Cerebellar nuclear complex (tissue), 1 donor: Measurements from ENCODE around the gene SLC6A5.

Experiments
- DNase-seq, 2 experiments: peaks; one replicate each; lab custom pipeline; 2025; lab: John Stamatoyannopoulos, UW

The SLC6A5 gene

GRCh38 chr11:20668844-20669819, 69.7 kb downstream of the SLC6A5 start, which contains the start of gene NELL1:
TSS of gene NELL1 (plus strand) at chr11:20669586.
- DNase-seq = no peak

- no peak for DNase-seq
These were observed 70.6 kb downstream of the SLC6A5 start for GRCh38 chr11:20669820-20670684.

GRCh38 chr11:20670932-20671403, 71.6 kb downstream of the SLC6A5 start:
- DNase-seq = no peak

GRCh38 chr11:20671856-20672546, 72.6 kb downstream of the SLC6A5 start:
- DNase-seq = no peak

- DNase-seq = no peak
These were observed 73.2 kb downstream of the SLC6A5 start for GRCh38 chr11:20672575-20672974.

- no peak for DNase-seq
These were observed 77.2 kb downstream of the SLC6A5 start for GRCh38 chr11:20676658-20677057.

- no peak for DNase-seq
These were observed 89.4 kb downstream of the SLC6A5 start for GRCh38 chr11:20688761-20689160.

GRCh38 chr11:20707876-20708275, 108.5 kb downstream of the SLC6A5 start:
- DNase-seq = no peak
